ENCODE results near the gene TENM4. TPM values are rescaled to one million over a fixed set of nuclear protein-coding genes. Genes with fewer than 3 reads are reported as not detected.

TENM4 gene
- total and polyA plus RNA-seq, 2 of the 8 experiments (the other 6 are each of a cell fraction or from before 2014, with no cell fraction given) = 3.5 to 7.2 TPM

- no peak overlapping the region for H2BK15ac ChIP-seq (ENCODE audit: low read length)
- H3K27me3 ChIP-seq (replicated peaks in 1 of 4; ENCODE audit: control insufficient read depth in 3 of 4, extremely low read depth in 1 of 4, insufficient read depth in 3 of 4, low read length in 3 of 4) = no peaks in the 10 kb centered on the region
- no peak overlapping the region for H3K4ac ChIP-seq (replicated peaks; ENCODE audit: insufficient read length, low read depth, low read length)
- no peaks in the 10 kb centered on the region for H3K4me1 ChIP-seq (replicated peaks in 1 of 4; ENCODE audit: control insufficient read depth in 3 of 4, insufficient read depth in 4 of 4, low read length in 3 of 4)
- H4K20me1 ChIP-seq (replicated peaks in 1 of 2; ENCODE audit: control insufficient read depth in 1 of 2, insufficient read depth in 2 of 2, low read length in 2 of 2) = peaks cover 0 to 2% of the 10 kb centered on the region in 2 experiments
- FAIRE-seq (no peak), DNase-seq (ENCODE audit: low read depth in 1 of 2, low spot score in 2 of 2) (no peak)
- TF ChIP-seq SIN3A (conservative IDR thresholded peaks at IDR 0.05 in 1 of 2, IDR thresholded peaks at IDR 0.05 in 1 of 2; ENCODE audit: low read depth in 1 of 2, low read length in 2 of 2) = no peak
- no peak for TF ChIP-seq CTCF (IDR thresholded peaks at IDR 0.05; ENCODE audit: control extremely low read depth in 1 of 3, insufficient read depth in 1 of 3, low read depth in 1 of 3, low read length in 3 of 3)
- TF ChIP-seq CREB1 (IDR thresholded peaks at IDR 0.05) = no peak
- H2BK120ac ChIP-seq (replicated peaks; ENCODE audit: low read depth, low read length) = no peak overlapping the region
- no peak overlapping the region for H3K18ac ChIP-seq (ENCODE audit: extremely low read depth, low read length)
- H3K79me1 ChIP-seq (ENCODE audit: low read depth, low read length) = no peaks in the 10 kb centered on the region
- H4K8ac ChIP-seq (ENCODE audit: extremely low read depth, insufficient read depth, low read length) = no peak overlapping the region
- H4K91ac ChIP-seq (replicated peaks; ENCODE audit: insufficient read length, low read length) = no peak overlapping the region
- no peaks in the 10 kb centered on the region for H3K9me3 ChIP-seq (ENCODE audit: insufficient read depth in 2 of 2, low read depth in 1 of 2, low read length in 1 of 2)
- H3K4me2 ChIP-seq (ENCODE audit: insufficient read depth in 1 of 2, low read depth in 2 of 2, low read length in 2 of 2) = no peak overlapping the region
- H3K79me2 ChIP-seq (ENCODE audit: control insufficient read depth in 1 of 2, insufficient read depth in 2 of 2, low read length in 2 of 2) = no peaks in the 10 kb centered on the region
- no peak overlapping the region for H3K9ac ChIP-seq (replicated peaks in 1 of 4; ENCODE audit: extremely low read depth in 1 of 4, low read depth in 3 of 4, low read length in 3 of 4)
- H3K36me3 ChIP-seq (ENCODE audit: control insufficient read depth in 2 of 4, insufficient read depth in 4 of 4, low read length in 3 of 4) = no peaks in the 10 kb centered on the region
- no peaks in the 10 kb centered on the region for H3K23me2 ChIP-seq (ENCODE audit: low read depth, low read length)
- no peak overlapping the region for H3K23ac ChIP-seq (ENCODE audit: insufficient read length)
- no peak overlapping the region for H2BK5ac ChIP-seq (ENCODE audit: low read depth, low read length)
- no peak overlapping the region for H3K14ac ChIP-seq (ENCODE audit: insufficient read length)
- H2BK12ac ChIP-seq (ENCODE audit: low read depth, low read length) = no peak overlapping the region
- no peak overlapping the region for H2BK20ac ChIP-seq (ENCODE audit: low read length)
- no peak overlapping the region for H3K56ac ChIP-seq (replicated peaks; ENCODE audit: insufficient read length, low read depth, low read length)
- no peak overlapping the region for H4K5ac ChIP-seq (ENCODE audit: insufficient read length, low read depth, low read length)
- ChIA-PET POLR2A (ENCODE audit: partially characterized antibody) (no interaction called here), CTCF (ENCODE audit: partially characterized antibody) (interaction anchor here (0.7 to 6.1 kb wide), 4 partner anchors 17 to 355 kb away, joined by 3 to 32 read pairs (median 14); no protein-coding TSS in a partner anchor)
- no peak overlapping the region for H3K27ac ChIP-seq (ENCODE audit: low read depth, low read length)
- 80% methylated on average over 9 of the region's 9 CpGs; no CpG with 5 or more reads in 1 of the 2 experiments for WGBS, 2 experiments (ENCODE audit: extremely low coverage in 1 of 2, insufficient coverage in 1 of 2, insufficient read length in 1 of 2, insufficient replicate concordance in 2 of 2, low coverage in 1 of 2, low lambda C conversion rate in 2 of 2, missing lambda C conversion rate in 1 of 2)
- H2AFZ ChIP-seq (ENCODE audit: low read length) = no peak overlapping the region
- H2AK5ac ChIP-seq (ENCODE audit: low read depth, low read length) = no peak overlapping the region
- H3K4me3 ChIP-seq (ENCODE audit: extremely low read depth in 1 of 4, insufficient read depth in 2 of 4, low read depth in 3 of 4, low read length in 4 of 4) = no peak overlapping the region
Measured at GRCh38 chr11:78672850-78673620, 767.8 kb downstream of the TENM4 start.
